Measurements from ENCODE around the gene ZBTB8B.

Gene ZBTB8B

GRCh38 chr1:32509939-32510338, 45.1 kb downstream of the ZBTB8B start:
- no peak for FAIRE-seq
